Mesodermal cell (in vitro differentiated cells): ENCODE results near the gene SERPINA3.

Experiments
- H3K27ac ChIP-seq: 2 replicates; pipeline ENCODE4 v1.7.0; 2013; ENCODE audit warnings: mild to moderate bottlenecking, low read depth, low read length, moderate library complexity; ENCODE audit not compliant: severe bottlenecking
- H3K36me3 ChIP-seq: 2 replicates; pipeline ENCODE4 v1.7.1; 2013; ENCODE audit warnings: mild to moderate bottlenecking, low read length, moderate library complexity; ENCODE audit not compliant: control insufficient read depth, insufficient read depth
- H3K4me1 ChIP-seq: one replicate; pipeline ENCODE4 v1.7.1; 2013; ENCODE audit warnings: mild to moderate bottlenecking, low read length; ENCODE audit not compliant: insufficient read depth, control insufficient read depth, poor library complexity, severe bottlenecking
- H3K4me3 ChIP-seq: 2 replicates; pipeline ENCODE4 v1.7.0; 2013; ENCODE audit warnings: low read length, control low read depth, mild to moderate bottlenecking; ENCODE audit not compliant: insufficient read depth, poor library complexity, severe bottlenecking; ENCODE audit errors: extremely low read depth
- H3K9me3 ChIP-seq: 2 replicates; pipeline ENCODE4 v1.7.1; 2013; ENCODE audit warnings: mild to moderate bottlenecking, low read length, moderate library complexity; ENCODE audit not compliant: control insufficient read depth
- WGBS, 2 experiments: methylation state at CpG; one replicate each; pipeline ENCODE4 v1.1.5; 2013; ENCODE audit warnings: missing lambda C conversion rate in 2 of 2; ENCODE audit not compliant: insufficient coverage in 2 of 2; 5-methylcytosine and 5-hydroxymethylcytosine counted together

Gene SERPINA3

GRCh38 chr14:94646066-94646465 lies 33.9 kb downstream of the SERPINA3 start:
- 91 to 96% methylated on average over 2 of the region's 2 CpGs for WGBS, 2 experiments
- H3K36me3 ChIP-seq = no peaks in the 10 kb centered on the region
- peaks cover 2% of the 10 kb centered on the region for H3K4me1 ChIP-seq
- H3K4me3 ChIP-seq = no peak overlapping the region
- peaks cover 9% of the 10 kb centered on the region for H3K9me3 ChIP-seq
- no peak overlapping the region for H3K27ac ChIP-seq

- Histone ChIP-seq H3K9me3 (peaks cover 9% of the 10 kb centered on the region), H3K4me1 (no peaks in the 10 kb centered on the region), H3K36me3 (no peaks in the 10 kb centered on the region), H3K4me3 (no peak overlapping the region), H3K27ac (no peak overlapping the region)
- WGBS, 2 experiments = 56 to 61% methylated on average over 3 to 5 of the region's 5 CpGs
Measured at GRCh38 chr14:94646481-94646880, 34.3 kb downstream of the SERPINA3 start.

GRCh38 chr14:94648801-94649200 lies 36.6 kb downstream of the SERPINA3 start:
- Histone ChIP-seq H3K4me3 (no peak overlapping the region), H3K9me3 (peaks cover 9% of the 10 kb centered on the region), H3K4me1 (no peaks in the 10 kb centered on the region), H3K27ac (no peak overlapping the region), H3K36me3 (no peaks in the 10 kb centered on the region)
- 92 to 93% methylated on average over 3 of the region's 4 CpGs for WGBS, 2 experiments

- Histone ChIP-seq H3K4me3 (no peak overlapping the region), H3K4me1 (no peaks in the 10 kb centered on the region), H3K27ac (no peak overlapping the region), H3K9me3 (peaks cover 9% of the 10 kb centered on the region), H3K36me3 (no peaks in the 10 kb centered on the region)
- 86 to 89% methylated on average over 13 of the region's 13 CpGs for WGBS, 2 experiments
Measured at GRCh38 chr14:94649543-94650443, 37.6 kb downstream of the SERPINA3 start.

DNA sequence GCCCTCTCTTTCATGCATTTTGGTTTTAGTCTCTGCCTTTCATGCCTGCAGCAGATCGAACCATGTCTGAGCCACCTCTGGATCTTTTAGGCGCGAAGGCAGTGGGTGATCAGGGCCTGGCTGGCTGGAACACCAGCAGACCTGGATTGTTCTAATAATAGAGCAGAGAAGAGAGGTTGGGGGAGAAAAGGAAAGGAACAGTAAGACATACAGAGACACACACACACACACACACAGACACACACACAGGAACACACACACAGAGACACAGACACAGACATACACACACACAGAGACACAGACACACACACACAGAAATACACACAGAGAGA lies 38.2 kb downstream of the SERPINA3 start:
- Histone ChIP-seq H3K4me1 (no peaks in the 10 kb centered on the region), H3K9me3 (peaks cover 9% of the 10 kb centered on the region), H3K4me3 (no peak overlapping the region), H3K27ac (no peak overlapping the region), H3K36me3 (no peaks in the 10 kb centered on the region)
- WGBS, 2 experiments = 93% methylated on average over 3 of the region's 3 CpGs; no CpG with 5 or more reads in 1 of the 2 experiments

GRCh38 chr14:94650806-94651805 lies 38.9 kb downstream of the SERPINA3 start:
- Histone ChIP-seq H3K27ac (no peak overlapping the region), H3K4me1 (no peaks in the 10 kb centered on the region), H3K9me3 (peaks cover 9% of the 10 kb centered on the region), H3K36me3 (no peaks in the 10 kb centered on the region), H3K4me3 (no peak overlapping the region)
- WGBS, 2 experiments = 67 to 88% methylated on average over 1 to 5 of the region's 9 CpGs

DNA sequence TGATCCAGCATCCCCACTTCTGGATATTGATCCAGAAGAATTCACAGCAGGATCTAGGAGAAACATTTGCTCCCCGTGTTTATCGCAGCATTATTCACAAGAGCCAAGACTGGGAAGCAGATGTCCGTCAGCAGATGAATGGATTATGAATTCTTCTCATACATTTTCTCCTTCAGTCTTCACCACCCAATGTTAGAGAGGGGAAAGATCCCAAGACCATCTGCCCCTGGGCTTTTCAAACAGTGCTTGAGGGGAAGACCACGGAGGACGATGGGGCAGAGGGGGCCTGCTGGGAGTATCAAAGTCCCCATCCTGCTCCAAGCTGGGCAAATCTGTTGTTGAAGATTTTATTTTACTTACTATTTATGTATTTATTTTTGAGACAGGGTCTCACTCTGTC lies 41.1 kb downstream of the SERPINA3 start:
- no peak overlapping the region for H3K4me3 ChIP-seq
- H3K27ac ChIP-seq = no peak overlapping the region
- peaks cover 4% of the 10 kb centered on the region for H3K9me3 ChIP-seq
- WGBS, 2 experiments = 93 to 100% methylated on average over 2 to 3 of the region's 5 CpGs
- no peaks in the 10 kb centered on the region for H3K36me3 ChIP-seq
- H3K4me1 ChIP-seq = no peaks in the 10 kb centered on the region

DNA sequence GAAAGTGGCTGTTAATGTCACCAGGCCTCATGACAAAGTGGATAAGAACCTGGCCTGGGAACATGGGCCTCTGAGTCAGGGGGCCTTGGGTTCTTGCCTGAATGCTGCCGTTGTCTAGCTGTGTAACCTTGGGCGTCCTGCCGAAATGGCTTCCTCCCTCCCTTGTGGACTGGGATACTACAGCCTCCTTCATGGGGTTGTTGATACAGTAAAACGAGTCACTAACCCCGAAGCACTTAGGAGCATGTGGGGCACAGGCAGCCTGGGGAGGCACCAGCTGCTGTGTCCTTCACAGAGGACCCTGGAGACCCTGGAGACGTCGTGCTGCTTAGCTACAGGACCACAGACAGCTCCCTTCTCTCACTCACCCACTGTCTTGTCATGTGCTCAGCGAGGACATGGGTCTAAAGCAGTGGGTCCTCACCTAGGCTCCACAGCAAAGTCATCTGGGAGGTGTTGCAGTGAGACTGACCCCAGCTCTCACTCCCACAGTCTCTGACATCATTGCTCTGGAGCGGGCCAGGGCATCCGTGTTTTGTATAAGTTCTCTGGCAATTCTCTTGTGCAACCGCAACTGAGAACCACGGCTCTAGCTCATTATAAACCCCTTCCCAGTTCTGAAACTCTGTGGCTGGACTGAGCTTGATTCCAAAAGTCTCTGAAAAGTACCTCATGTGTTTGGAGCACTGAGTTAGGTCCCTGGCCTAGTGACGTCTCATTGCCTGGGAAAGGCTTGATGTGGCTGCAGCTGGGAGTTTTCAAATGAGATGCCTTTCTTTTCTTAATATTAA lies 42.1 kb downstream of the SERPINA3 start:
- no peaks in the 10 kb centered on the region for H3K9me3 ChIP-seq
- no peak overlapping the region for H3K4me3 ChIP-seq
- 73 to 90% methylated on average over 9 to 10 of the region's 13 CpGs for WGBS, 2 experiments
- H3K4me1 ChIP-seq = no peaks in the 10 kb centered on the region
- H3K36me3 ChIP-seq = no peaks in the 10 kb centered on the region
- no peak overlapping the region for H3K27ac ChIP-seq

DNA sequence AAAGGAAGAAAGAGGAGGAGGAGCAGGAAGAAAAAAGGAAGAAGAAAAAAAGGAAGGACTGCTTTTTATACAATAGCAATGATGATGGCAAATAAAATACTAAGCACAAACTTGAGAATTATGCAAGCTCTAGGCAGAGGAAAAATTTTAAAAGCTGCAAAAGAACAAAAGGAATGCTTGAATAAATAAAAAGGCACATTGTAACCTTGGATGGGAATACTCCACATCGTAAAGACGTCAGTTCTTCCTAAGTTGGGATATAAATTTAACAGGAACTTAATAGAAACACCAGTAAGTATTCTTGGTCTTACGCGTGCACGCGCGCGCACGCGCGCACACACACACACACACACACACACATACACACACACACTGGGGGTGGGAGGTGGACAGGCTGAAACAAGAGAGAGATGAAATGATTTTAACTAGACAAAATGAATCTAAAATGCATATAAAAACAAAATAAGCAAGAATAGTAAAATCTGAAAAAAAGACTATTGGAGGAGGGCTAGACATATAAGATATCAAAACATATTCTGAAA lies 43.0 kb downstream of the SERPINA3 start:
- H3K27ac ChIP-seq = no peak overlapping the region
- H3K36me3 ChIP-seq = no peaks in the 10 kb centered on the region
- WGBS, 2 experiments = 80% methylated on average over 1 of the region's 11 CpGs; no CpG with 5 or more reads in 1 of the 2 experiments
- no peaks in the 10 kb centered on the region for H3K9me3 ChIP-seq
- no peak overlapping the region for H3K4me3 ChIP-seq
- H3K4me1 ChIP-seq = no peaks in the 10 kb centered on the region

GRCh38 chr14:94656043-94656442 lies 43.9 kb downstream of the SERPINA3 start:
- WGBS, 2 experiments = 87 to 100% methylated on average over 4 of the region's 4 CpGs
- H3K36me3 ChIP-seq = no peaks in the 10 kb centered on the region
- no peak overlapping the region for H3K27ac ChIP-seq
- H3K9me3 ChIP-seq = no peaks in the 10 kb centered on the region
- H3K4me1 ChIP-seq = no peaks in the 10 kb centered on the region
- H3K4me3 ChIP-seq = no peak overlapping the region
